Kidney epithelial cell (primary cell): ENCODE data around the gene SOHLH1. TPM values are rescaled to one million over a fixed set of nuclear protein-coding genes. Genes with fewer than 3 reads are reported as not detected.

Experiments
- DNase-seq: peaks from one replicate; pipeline ENCODE4 v3.0.0-alpha.2; 2010; ENCODE audit warnings: low read depth
- H3K27me3 ChIP-seq: 2 replicates; pipeline ENCODE4 v1.6.0; 2011; ENCODE audit warnings: low read length; ENCODE audit not compliant: control insufficient read depth, insufficient read depth
- H3K36me3 ChIP-seq: 2 replicates; pipeline ENCODE4 v1.5.1; 2011; ENCODE audit warnings: low read length; ENCODE audit not compliant: control insufficient read depth, insufficient read depth
- H3K4me3 ChIP-seq: 2 replicates; pipeline ENCODE4 v1.5.1; 2011; ENCODE audit warnings: low read depth, mild to moderate bottlenecking, control low read depth, low read length
- total RNA-seq: library from RNA; depleted of rRNA; stranded (reverse); fragments of >200 nt; gene quantifications from 2 replicates; pipeline ENCODE4 v1.2.3, GENCODE V29; 2015
- TF ChIP-seq, protein P1 (sequence below): IDR thresholded peaks from 2 replicates; pipeline ENCODE4 v1.5.1; 2011; ENCODE audit warnings: mild to moderate bottlenecking, moderate library complexity, low read length, control low read depth, inconsistent platforms; ENCODE audit not compliant: insufficient read depth, poor library complexity, severe bottlenecking

The SOHLH1 gene
- total RNA-seq, 1 donor from 2014 or later = not detected

DNA sequence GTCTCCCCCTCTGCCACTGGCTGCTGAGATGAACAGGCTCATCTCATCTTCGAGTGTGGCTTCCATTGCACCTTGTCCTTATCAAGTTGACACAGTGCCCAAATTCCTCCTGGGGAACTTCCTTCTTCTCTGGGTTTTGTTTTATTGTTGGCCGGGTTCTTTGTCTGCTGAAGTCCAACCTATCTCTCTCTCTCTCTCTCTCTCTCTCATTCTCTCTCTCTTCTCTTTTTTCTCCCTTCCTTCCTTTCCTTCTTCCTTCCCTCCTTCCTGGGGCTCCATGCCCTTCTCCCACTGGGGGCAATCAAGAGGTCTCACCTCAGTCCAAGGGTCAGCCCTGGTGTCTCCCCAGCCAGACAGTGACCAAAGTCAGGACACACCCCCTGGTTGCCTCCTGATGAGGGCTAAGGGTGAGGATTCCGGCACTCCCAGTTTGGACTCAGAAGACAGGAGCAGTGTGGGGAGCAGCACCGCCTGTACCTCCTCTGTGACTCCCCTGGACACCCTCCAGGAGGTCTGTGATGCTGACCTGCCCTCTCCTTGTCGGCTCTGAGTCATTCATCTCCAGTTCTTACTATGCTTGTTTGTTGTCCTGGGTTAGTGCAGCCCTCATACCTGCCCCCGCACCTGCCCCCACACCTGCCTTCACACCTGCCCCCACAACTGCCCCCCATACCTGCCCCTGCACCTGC lies 33.4 kb upstream of the SOHLH1 start:
- Histone ChIP-seq H3K4me3 (no peak overlapping the region), H3K36me3 (no peaks in the 10 kb centered on the region), H3K27me3 (peaks cover 19% of the 10 kb centered on the region)
- TF ChIP-seq, protein P1, sequence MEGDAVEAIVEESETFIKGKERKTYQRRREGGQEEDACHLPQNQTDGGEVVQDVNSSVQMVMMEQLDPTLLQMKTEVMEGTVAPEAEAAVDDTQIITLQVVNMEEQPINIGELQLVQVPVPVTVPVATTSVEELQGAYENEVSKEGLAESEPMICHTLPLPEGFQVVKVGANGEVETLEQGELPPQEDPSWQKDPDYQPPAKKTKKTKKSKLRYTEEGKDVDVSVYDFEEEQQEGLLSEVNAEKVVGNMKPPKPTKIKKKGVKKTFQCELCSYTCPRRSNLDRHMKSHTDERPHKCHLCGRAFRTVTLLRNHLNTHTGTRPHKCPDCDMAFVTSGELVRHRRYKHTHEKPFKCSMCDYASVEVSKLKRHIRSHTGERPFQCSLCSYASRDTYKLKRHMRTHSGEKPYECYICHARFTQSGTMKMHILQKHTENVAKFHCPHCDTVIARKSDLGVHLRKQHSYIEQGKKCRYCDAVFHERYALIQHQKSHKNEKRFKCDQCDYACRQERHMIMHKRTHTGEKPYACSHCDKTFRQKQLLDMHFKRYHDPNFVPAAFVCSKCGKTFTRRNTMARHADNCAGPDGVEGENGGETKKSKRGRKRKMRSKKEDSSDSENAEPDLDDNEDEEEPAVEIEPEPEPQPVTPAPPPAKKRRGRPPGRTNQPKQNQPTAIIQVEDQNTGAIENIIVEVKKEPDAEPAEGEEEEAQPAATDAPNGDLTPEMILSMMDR = no peak
- DNase-seq = no peak

DNA sequence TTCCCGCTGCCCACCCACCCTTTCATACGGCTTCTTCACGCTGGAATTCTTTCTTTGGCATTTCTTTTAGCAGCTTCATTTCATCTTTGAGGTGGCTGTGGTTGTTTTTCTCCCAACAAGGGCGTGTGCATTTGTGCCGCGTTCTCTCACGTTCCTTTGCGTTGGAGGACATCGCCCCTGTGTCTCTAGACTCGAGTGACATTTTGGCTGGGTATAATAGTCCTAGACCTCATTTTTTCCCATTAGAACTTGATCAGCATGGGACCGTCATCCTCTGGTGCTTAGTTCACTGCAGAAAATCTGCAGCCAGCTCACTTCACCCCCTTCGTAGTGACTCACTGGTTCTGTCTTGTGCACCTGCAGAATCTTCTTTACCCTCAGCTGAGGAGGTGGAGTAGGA lies 32.2 kb upstream of the SOHLH1 start:
- no peak for DNase-seq
- H3K27me3 ChIP-seq = peaks cover 8% of the 10 kb centered on the region
- TF ChIP-seq, protein P1 = no peak
- no peaks in the 10 kb centered on the region for H3K36me3 ChIP-seq
- no peak overlapping the region for H3K4me3 ChIP-seq

DNA sequence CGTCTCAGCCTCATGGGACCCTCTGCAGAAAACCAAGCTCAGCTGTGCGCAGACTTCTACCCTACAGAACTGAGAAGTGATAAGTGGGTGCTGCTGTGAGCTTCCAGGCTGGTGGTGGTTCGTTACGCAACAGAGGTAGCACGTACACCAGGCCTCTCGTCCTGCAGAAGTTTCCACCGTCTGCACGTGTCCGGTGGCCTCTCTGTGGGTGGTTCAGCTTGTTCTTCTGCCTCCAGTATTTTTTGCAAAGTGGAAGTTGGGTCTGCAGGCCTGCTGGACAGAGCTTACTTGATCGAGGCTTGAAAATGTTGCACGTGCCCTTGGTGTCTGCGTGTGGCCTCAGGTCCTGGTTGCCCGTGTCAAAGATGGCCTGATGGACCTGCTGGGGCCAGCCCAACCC lies 30.2 kb upstream of the SOHLH1 start:
- DNase-seq = no peak
- no peaks in the 10 kb centered on the region for H3K27me3 ChIP-seq
- TF ChIP-seq, protein P1 = no peak
- H3K4me3 ChIP-seq = no peak overlapping the region
- H3K36me3 ChIP-seq = no peaks in the 10 kb centered on the region

DNA sequence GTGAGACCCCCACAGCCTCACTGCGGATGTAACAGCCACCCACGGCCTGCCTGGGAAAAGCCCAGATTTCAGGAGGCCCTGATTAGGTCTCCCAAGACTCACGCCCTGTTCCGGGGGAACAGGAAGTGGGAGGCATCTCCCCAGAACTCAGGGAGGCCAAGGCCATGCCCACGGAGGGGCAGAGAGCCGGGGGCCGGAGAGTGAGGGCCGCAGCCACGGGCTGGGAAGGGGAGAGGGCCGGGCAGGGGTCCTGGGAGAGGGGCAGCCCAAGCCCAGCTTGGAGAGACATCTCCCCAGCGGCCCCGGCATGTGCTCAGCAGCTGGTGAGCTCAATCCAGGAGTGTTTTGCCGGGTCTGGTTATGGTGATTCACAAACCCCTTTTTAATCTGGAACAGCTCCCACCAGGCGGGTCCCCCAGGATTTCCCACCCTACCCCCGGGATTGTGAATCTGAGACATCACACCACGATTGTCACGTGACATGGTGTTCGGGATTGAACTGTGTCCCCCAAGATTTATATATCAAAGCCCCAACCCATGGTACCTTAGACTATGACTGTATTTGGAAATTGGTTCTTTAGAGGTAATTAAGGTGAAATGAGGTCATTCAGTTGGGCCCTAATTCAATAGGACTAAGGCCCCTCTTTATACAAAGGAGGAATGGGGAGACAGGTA lies 29.3 kb upstream of the SOHLH1 start:
- no peak for DNase-seq
- Histone ChIP-seq H3K4me3 (no peak overlapping the region), H3K36me3 (no peaks in the 10 kb centered on the region), H3K27me3 (no peaks in the 10 kb centered on the region)
- TF ChIP-seq, protein P1 = no peak

DNA sequence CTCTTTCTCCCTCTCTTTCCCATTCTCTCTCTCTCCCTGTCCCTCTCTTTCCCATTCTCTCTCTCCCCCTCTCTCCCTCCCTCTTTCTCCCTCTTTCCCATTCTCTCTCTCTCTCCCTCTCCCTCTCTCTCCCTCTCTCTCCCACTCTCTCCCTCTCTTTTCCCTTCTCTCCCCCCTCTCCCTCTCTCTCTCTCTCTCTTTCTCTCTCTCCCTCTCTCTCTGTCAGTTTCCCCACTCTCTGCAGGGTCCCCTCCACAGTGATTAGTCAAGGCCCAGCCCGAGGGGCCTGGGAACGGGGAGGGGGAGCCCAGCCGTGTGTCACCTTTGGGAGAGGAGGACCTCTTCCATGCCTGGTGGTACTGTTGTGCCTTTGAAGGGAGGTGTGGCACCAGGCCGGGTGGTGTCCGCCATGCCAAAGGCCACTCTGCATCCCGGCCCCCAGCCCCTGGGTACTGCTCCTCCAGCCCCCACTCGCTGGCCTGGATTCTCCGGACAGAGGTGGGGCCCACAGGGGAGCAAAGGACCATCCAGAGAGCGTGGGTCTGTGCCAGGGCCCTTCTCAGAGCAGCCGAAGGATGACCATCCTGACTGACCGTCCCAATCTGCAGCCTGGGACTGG lies 28.1 kb upstream of the SOHLH1 start:
- Histone ChIP-seq H3K36me3 (no peaks in the 10 kb centered on the region), H3K27me3 (no peaks in the 10 kb centered on the region), H3K4me3 (no peak overlapping the region)
- DNase-seq = no peak
- TF ChIP-seq, protein P1 = no peak
